Activated effector memory CD4-positive, alpha-beta T cell treated with anti-CD3 and anti-CD28 coated beads, Interleukin-2, amount 50 U/mL, for 16 hours (primary cell): ENCODE results near the gene DIAPH3.
"Not testable (repeated sequence)": the region's sequence is repeated elsewhere in the genome, so short reads cannot be mapped to it uniquely, and the experiment has no call there.

Experiments
- DNase-seq: peaks from one replicate; pipeline ENCODE4 v3.0.0-alpha.2; 2020

DIAPH3 gene

DNA sequence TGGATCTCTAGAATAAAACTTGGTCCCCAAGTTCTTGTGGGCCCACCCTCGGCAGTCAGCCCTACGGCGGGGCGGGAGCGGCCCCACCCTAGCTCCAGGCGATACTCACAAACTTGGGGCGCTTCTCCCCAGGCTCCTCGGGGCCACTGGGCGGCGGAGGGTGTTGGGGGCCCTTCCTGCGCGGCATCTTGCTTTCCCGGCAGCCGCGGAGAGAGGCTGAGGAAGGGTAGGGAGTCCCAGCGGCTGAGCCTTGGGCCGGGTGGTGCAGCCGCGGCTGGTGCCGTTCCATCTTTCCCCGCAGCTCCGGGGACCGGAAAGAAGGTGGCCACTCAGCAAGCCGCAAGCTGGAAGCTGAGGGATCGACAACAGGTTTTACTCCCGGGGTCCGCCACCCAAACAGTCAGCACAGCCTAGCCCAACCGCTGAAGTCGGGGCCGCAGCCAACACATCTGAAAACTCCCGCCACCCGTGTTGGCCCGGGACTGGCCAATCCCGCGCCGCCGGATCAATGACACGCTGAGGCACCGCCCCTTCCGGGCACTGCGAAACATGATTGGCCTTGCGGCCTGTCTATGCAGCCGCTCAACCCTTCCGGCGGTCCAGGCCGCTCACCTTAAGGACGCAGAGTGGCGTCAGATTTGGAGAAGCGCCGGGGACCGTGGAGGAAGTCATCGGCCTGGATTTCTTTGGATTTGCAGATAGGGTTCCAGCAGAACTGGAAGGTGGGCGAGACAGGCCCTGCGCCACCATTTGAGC, at the start of gene DIAPH3:
TSS of gene DIAPH3 (minus strand) at position 451 of the 756 bp plus-strand sequence. CDS start at position 289, 162 bp downstream.
- DNase-seq, result peak; percentile 97

GRCh38 chr13:60213236-60213744, 49.6 kb upstream of the DIAPH3 start:
- DNase-seq, result no peak

DNA sequence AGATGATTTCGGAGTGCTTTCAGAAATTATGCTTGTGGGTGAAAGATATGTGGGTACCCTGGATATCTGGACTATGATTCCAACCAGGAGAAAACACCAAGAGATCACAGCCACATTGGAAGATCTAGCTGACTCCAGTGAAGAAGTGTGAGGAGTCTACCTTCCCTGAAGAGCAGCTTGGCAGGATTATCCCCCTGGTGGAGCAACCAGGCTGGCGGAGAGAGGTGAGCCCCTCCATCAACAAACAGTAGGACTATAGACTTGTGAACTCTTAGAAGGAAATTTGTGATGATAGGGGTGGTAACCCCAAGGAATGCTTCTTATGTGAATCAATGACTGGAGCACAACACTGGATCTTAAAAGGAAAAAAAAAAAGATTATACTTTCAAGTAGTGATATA, 47.8 kb upstream of the DIAPH3 start:
- DNase-seq, result no peak

- no peak for DNase-seq
These were observed 47.0 kb upstream of the DIAPH3 start for GRCh38 chr13:60210510-60211330.

DNA sequence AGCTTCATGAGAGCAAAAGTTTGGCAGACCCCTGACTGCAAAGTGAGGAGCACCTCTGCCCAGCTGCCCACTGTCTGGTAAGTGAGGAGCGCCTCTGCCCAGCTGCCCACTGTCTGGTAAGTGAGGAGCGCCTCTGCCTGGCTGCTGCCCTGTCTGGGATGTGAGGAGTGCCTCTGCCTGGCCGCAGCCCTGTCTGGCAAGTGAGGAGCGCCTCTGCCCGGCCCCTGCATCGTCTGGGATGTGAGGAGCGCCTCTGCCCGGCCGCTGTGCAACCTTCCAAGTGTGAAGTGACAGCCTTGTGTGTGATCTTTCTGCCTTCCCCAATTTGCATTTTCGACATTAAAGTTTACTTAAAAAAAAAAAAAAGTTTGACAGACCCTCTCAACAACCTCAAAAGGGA, 41.8 kb upstream of the DIAPH3 start:
- not testable (repeated sequence) for DNase-seq

DNA sequence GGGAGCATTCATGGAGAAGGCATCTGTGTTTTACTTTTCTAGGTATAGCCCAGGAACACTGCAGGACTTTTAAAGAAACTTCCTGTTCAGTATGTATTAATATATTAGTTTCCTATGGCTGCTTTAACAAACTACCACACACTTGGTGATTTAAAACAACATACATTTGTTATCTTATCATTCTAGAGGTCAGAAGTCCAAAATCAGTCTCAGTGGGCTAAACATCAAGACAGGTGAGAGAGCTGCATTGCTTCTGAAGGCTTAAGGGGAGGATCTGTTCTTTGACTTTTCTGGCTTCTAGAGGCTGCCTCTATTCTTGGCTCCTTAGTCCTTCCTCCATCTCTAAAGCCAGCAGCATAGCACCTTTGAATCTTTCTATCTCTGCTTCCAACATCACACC, 37.6 kb upstream of the DIAPH3 start:
- no peak for DNase-seq

- DNase-seq, result not testable (repeated sequence)
These were observed 32.2 kb upstream of the DIAPH3 start for GRCh38 chr13:60195893-60196292.

- no peak for DNase-seq
These were observed 19.2 kb upstream of the DIAPH3 start for GRCh38 chr13:60182907-60183306.

GRCh38 chr13:60178327-60178726, 14.6 kb upstream of the DIAPH3 start:
- DNase-seq, result no peak

- no peak for DNase-seq
These were observed 11.8 kb upstream of the DIAPH3 start for GRCh38 chr13:60175571-60175970.

DNA sequence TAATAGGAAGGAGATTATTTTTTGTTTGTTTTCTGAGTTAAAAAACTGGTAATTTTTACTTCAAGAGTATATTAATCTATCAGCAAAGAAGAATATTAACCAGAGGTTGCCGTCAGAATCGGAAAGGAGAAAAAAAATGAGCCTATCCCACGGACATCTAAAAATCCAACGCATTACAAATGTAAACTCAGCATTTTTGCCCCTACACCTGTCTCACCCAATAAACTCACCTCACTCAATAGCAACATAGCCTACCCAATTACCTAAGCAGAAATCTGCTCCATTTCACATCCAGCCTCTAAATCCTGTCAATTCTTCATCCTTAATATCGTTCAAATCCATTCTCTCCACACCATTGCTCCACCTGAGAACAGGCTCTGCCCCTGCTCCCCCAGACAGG, 10.4 kb upstream of the DIAPH3 start:
- no peak for DNase-seq

- DNase-seq, result no peak
These were observed 8.4 kb upstream of the DIAPH3 start for GRCh38 chr13:60172111-60172510.

- DNase-seq, result no peak
These were observed 6.7 kb upstream of the DIAPH3 start for GRCh38 chr13:60170414-60170813.

- DNase-seq, result no peak
These were observed 5.7 kb upstream of the DIAPH3 start for GRCh38 chr13:60169239-60170031.

DNA sequence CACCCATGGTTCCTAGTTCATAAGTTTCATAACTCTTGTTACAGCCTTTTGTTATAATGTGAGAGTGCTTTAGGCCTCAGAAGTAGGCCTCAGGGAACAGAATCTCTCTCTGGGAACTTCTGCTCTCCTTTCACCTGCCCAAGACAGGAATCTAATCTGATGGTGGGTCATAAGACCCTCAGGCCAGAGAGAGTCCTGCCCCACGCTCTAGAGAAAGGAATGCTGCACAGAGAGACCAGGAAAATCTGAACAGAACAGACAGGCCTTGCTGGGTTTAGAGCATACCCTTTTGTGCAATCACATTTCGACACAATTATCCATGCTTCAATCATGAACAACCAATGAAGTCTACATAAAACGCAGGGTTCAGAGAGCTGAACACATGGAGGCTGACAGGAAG, 3.4 kb upstream of the DIAPH3 start:
- no peak for DNase-seq

- no peak for DNase-seq
These were observed 1.8 kb upstream of the DIAPH3 start for GRCh38 chr13:60165391-60166099.

GRCh38 chr13:60164234-60164889, 634 bp upstream of the DIAPH3 start:
- DNase-seq, result no peak

- DNase-seq, result no peak
These were observed 1.6 kb downstream of the DIAPH3 start for GRCh38 chr13:60162096-60162495.

DNA sequence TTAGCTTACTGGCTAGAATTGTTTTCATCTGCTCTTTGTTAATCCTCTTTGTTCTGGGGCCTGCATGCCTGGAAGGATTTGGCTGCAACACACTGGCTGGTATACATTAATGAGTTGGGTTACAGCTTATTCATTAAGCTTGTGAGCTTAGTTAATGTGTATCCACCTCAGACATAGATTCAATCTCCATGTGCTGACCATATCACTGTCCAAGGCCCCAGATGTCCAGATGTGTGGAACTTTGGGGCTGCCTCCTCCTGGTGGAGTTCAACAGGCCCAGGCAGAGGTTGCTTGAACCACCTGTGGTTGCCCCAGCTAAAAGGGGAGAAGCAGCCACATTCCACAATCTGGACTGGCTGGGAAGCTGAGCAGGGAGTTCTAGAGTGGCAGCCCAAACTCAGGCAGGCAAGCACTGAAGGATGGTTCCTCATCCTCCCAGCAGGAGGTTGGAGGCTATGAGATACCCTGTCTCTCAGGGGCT, 5.4 kb downstream of the DIAPH3 start:
- DNase-seq, result no peak

DNA sequence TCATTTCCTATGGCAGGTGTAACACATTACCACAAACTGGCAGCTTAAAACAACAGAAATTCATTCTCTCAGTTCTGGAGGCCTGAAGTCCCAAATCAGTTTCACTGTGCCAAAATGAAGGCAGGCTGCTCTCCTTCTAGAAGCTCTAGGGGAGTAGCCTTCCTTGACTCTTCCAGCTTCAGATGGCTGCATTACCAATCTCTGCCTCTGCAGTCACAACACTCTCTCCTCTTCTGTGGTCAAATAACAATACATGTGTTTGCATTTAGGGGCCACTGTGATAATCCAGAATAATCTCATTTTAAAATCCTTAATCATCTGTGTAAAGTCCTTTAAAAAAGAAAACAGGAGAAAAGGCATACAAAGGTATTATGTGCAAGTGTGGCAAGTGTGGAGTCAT, 7.8 kb downstream of the DIAPH3 start:
- no peak for DNase-seq

DNA sequence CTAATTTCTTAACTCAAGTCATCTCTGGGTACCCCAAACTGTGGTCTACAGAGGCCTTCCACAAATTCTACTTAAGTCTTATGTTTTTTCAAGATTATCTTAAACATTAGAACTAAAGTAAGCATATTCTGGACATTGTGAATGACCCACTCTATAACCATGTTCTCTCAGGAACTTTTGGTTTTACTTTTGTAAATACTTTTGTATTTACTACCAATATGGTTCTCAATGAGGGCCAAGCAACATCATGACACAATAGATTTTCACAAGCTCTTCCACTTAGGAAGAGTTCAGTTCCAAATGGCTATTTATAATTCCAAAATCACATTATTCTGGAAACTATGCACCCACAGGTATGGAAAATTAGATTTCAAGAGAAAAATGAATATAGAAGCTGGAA, 10.8 kb downstream of the DIAPH3 start:
- DNase-seq, result no peak

DNA sequence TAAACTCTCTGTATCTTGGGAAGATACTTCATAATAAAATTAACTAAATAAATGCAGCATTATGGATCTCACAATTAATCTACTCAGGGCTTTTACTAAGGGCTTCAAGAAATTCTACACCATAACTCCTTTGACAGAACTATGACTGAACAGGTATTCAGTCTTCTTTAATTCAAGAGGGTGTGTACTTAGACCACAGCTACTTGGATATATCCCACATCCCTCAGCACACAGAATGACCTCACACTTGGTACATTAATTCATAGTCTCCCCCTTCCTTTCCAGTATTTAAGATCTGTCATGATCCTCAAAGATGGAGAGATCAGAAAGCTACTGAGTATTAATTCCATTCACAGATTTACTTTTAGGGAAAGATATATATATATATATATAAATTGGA, 11.6 kb downstream of the DIAPH3 start:
- DNase-seq, result no peak
